ENCODE data around the gene CDC45. TPM values are rescaled to one million over a fixed set of nuclear protein-coding genes. Genes with fewer than 3 reads are reported as not detected.

The CDC45 gene
- total RNA-seq, 2 experiments from 2014 or later: 109 to 111 TPM

DNA sequence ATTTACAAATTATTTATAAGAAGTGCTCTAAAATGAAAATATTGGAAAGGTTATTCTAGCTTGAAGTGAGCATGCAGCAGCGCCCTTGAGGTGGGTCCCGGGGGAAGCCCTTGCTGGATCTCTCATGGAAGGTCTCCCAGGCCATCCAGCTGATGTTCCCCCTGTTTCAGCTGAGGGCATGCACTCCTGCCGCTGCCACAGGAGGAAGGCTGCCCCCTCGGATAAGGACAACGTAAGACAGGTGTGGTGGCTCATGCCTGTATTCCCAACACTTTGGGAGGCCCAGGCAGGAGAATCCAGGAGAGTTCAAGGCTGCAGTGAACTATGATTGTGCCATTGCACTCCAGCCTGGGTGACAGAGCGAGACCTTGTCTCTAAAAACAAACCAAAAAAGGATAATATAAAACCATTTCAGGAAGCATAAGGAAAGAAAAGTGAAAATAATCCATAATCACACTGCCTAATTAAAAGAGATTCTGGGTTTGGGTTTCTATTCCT is 15.0 kb downstream of the CDC45 start:
- ATAC-seq: no peak
- no peaks in the 10 kb centered on the region for H3K9me3 Mint-ChIP-seq
- POLR2A ChIA-PET: interaction anchor here (1.1 to 2.5 kb wide), 4 partner anchors 10 to 17 kb away, joined by 5 to 12 read pairs (median 5); partner anchors contain the start of genes CDC45 and UFD1
- intact Hi-C loops (cut with micrococcal nuclease): no loop called here
- TF ChIP-seq, protein P1, sequence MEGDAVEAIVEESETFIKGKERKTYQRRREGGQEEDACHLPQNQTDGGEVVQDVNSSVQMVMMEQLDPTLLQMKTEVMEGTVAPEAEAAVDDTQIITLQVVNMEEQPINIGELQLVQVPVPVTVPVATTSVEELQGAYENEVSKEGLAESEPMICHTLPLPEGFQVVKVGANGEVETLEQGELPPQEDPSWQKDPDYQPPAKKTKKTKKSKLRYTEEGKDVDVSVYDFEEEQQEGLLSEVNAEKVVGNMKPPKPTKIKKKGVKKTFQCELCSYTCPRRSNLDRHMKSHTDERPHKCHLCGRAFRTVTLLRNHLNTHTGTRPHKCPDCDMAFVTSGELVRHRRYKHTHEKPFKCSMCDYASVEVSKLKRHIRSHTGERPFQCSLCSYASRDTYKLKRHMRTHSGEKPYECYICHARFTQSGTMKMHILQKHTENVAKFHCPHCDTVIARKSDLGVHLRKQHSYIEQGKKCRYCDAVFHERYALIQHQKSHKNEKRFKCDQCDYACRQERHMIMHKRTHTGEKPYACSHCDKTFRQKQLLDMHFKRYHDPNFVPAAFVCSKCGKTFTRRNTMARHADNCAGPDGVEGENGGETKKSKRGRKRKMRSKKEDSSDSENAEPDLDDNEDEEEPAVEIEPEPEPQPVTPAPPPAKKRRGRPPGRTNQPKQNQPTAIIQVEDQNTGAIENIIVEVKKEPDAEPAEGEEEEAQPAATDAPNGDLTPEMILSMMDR (IDR thresholded peaks at IDR 0.05): no peak
- H3K4me3 Mint-ChIP-seq: no peak overlapping the region
- H3K36me3 Mint-ChIP-seq (ENCODE audit: low read depth): peaks cover 54% of the 10 kb centered on the region
- H3K27me3 Mint-ChIP-seq: no peaks in the 10 kb centered on the region
- H3K4me1 Mint-ChIP-seq (ENCODE audit: low read depth): peaks cover 9% of the 10 kb centered on the region
- DNase-seq: no peak
- no peak overlapping the region for H3K27ac Mint-ChIP-seq
- CTCF ChIA-PET: no interaction called here

DNA sequence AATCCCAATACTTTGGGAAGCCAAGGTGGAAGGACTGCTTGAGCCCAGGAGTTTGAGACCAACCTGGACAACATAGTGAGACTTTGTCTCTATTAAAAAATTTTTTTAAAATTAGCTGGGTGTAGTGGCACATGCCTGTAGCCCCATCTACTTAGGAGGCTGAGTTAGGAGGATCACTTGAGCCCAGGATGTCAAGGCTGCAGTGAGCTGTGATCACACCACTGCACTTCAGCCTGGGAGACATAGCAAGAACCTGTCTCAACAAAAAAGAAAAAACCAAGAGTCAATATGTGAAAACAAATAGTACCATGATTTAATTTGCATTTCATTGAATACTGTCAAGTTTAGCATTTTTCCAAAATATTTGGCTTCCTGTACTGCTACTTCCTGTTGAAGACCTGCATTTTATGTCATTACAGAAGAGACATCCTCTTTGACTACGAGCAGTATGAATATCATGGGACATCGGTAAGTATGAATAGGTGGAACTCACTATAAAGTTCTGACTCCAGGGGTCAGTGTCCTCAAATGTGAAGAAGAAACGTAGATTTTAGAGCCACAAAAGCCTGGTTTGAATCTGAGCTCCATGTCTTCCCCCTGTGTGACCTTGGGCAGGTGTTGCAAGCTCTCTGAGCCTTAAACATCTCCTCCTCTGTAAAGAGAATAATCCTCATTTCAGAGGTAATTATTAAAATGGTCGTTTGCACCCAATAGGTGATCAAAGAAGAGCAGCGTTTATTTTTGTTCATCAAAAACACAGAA is 16.0 kb downstream of the CDC45 start:
- POLR2A ChIA-PET: interaction anchor here (0.6 to 0.7 kb wide), 2 partner anchors 55 to 245 kb away, joined by 3 read pairs; no protein-coding TSS in a partner anchor
- Mint-ChIP-seq H3K27ac (no peak overlapping the region), H3K27me3 (no peaks in the 10 kb centered on the region), H3K4me3 (no peak overlapping the region), H3K36me3 (ENCODE audit: low read depth) (peaks cover 50% of the 10 kb centered on the region), H3K9me3 (no peaks in the 10 kb centered on the region), H3K4me1 (ENCODE audit: low read depth) (peaks cover 8% of the 10 kb centered on the region)
- DNase-seq (no peak), ATAC-seq (no peak)
- intact Hi-C loops (cut with micrococcal nuclease): no loop called here
- TF ChIP-seq, protein P1 (IDR thresholded peaks at IDR 0.05): no peak
- CTCF ChIA-PET: no interaction called here

DNA sequence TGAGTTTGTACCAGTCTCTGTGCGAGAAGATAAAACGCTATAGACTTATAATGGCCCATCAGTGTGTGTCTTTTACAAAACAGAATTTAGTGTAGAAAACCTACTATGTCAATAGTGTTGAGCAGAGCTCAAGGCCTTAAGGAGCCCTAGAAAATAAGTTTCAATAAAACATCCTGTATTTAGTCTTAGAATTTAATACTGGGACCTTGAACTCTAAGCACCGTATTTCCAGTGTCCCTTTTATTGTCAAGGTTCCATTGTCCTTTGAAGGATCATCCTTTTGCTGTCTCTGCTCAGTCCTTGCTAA is 16.6 kb downstream of the CDC45 start:
- no peak overlapping the region for H3K4me3 Mint-ChIP-seq
- TF ChIP-seq, protein P1 (IDR thresholded peaks at IDR 0.05): no peak
- H3K27me3 Mint-ChIP-seq: no peaks in the 10 kb centered on the region
- peaks cover 8% of the 10 kb centered on the region for H3K4me1 Mint-ChIP-seq (ENCODE audit: low read depth)
- intact Hi-C loops (cut with micrococcal nuclease): no loop called here
- ChIA-PET CTCF (no interaction called here), POLR2A (interaction anchor here (0.6 to 0.7 kb wide), 2 partner anchors 54 to 246 kb away, joined by 3 read pairs; no protein-coding TSS in a partner anchor)
- no peaks in the 10 kb centered on the region for H3K9me3 Mint-ChIP-seq
- H3K36me3 Mint-ChIP-seq (ENCODE audit: low read depth): peaks cover 52% of the 10 kb centered on the region
- DNase-seq (no peak), ATAC-seq (no peak)
- no peak overlapping the region for H3K27ac Mint-ChIP-seq

DNA sequence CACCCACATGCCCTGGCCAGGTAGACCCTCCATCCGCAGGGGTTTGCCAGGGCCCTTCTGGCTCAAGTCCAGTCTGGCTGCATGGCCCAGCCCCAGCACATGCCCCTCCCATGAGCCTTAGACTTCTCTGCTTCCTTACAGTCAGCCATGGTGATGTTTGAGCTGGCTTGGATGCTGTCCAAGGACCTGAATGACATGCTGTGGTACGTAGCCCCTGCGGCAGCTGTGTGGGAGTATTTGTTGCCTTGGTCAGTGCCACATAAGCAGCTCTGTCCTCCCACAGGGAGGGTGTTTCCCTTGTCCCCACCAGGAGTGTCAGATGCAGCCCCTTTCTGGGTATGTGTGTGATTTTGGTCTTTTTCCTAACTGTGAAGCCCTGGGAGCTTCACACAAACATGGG is 17.5 kb downstream of the CDC45 start:
- ATAC-seq: no peak
- no peak overlapping the region for H3K27ac Mint-ChIP-seq
- H3K36me3 Mint-ChIP-seq (ENCODE audit: low read depth): peaks cover 49% of the 10 kb centered on the region
- H3K4me1 Mint-ChIP-seq (ENCODE audit: low read depth): peaks cover 4% of the 10 kb centered on the region
- no peaks in the 10 kb centered on the region for H3K9me3 Mint-ChIP-seq
- ChIA-PET POLR2A (interaction anchor here (0.5 to 1.1 kb wide), 3 partner anchors 13 to 121 kb away, joined by 3 to 6 read pairs (median 3); no protein-coding TSS in a partner anchor), CTCF (interaction anchor here (1.6 kb wide), 1 partner anchor 133 kb away, joined by 5 read pairs; no protein-coding TSS in a partner anchor)
- intact Hi-C loops (cut with micrococcal nuclease): no loop called here
- no peak for DNase-seq
- TF ChIP-seq, protein P1 (IDR thresholded peaks at IDR 0.05): no peak
- H3K4me3 Mint-ChIP-seq: no peak overlapping the region
- H3K27me3 Mint-ChIP-seq: no peaks in the 10 kb centered on the region
